ENCODE data around the gene FGD2.
"Not testable (repeated sequence)": the region's sequence is repeated elsewhere in the genome, so short reads cannot be mapped to it uniquely, and the experiment has no call there.

The FGD2 gene

GRCh38 chr6:36990401-36990800 lies 15.1 kb upstream of the FGD2 start:
- not testable (repeated sequence) for DNase-seq

GRCh38 chr6:36997811-36998722 lies 7.4 kb upstream of the FGD2 start:
- DNase-seq = peak; percentile 41

GRCh38 chr6:36998723-36999038 lies 6.8 kb upstream of the FGD2 start:
- DNase-seq = no peak

- DNase-seq = peak; percentile 85
Observed at GRCh38 chr6:36999061-36999750, 6.2 kb upstream of the FGD2 start.

- DNase-seq = no peak
Observed at GRCh38 chr6:36999751-37000125, 5.7 kb upstream of the FGD2 start.

- DNase-seq = no peak
Observed at GRCh38 chr6:37004044-37004980, 1.1 kb upstream of the FGD2 start.

GRCh38 chr6:37005827-37006567 lies 542 bp downstream of the FGD2 start:
- DNase-seq = no peak

GRCh38 chr6:37006793-37007339 lies 1.4 kb downstream of the FGD2 start:
- DNase-seq = no peak

- no peak for DNase-seq
Observed at GRCh38 chr6:37007340-37008043, 2.0 kb downstream of the FGD2 start.

- DNase-seq = no peak
Observed at GRCh38 chr6:37008484-37009465, 3.3 kb downstream of the FGD2 start.

GRCh38 chr6:37010402-37010892 lies 5.0 kb downstream of the FGD2 start:
- DNase-seq = no peak

- DNase-seq = no peak
Observed at GRCh38 chr6:37011656-37012378, 6.4 kb downstream of the FGD2 start.

GRCh38 chr6:37013516-37014491 lies 8.3 kb downstream of the FGD2 start:
- DNase-seq = no peak

GRCh38 chr6:37014667-37015066 lies 9.2 kb downstream of the FGD2 start:
- DNase-seq = no peak

- no peak for DNase-seq
Observed at GRCh38 chr6:37015532-37015931, 10.1 kb downstream of the FGD2 start.

GRCh38 chr6:37016995-37017394 lies 11.5 kb downstream of the FGD2 start:
- DNase-seq = no peak

- DNase-seq = no peak
Observed at GRCh38 chr6:37017606-37018197, 12.2 kb downstream of the FGD2 start.
